NCI-H1092 treated with DMSO at 0.1 percent for 48 hours (cell line): ENCODE data around the gene LRRC26.

Experiments used
- DNase-seq: peaks from one replicate; lab custom pipeline; 2025; lab: John Stamatoyannopoulos, UW

Gene LRRC26

GRCh38 chr9:137169896-137170358 is at the start of gene LRRC26:
Gene LRRC26, minus strand, starts transcription at chr9:137170051. Its CDS starts 108 bp downstream, at chr9:137169943.
- no peak for DNase-seq

GRCh38 chr9:137218754-137219271 is 49.0 kb upstream of the LRRC26 start:
- DNase-seq, result no peak

- DNase-seq, result no peak
Measured at GRCh38 chr9:137218212-137218753, 48.4 kb upstream of the LRRC26 start.

GRCh38 chr9:137217276-137218211 is 47.7 kb upstream of the LRRC26 start:
- DNase-seq, result no peak

GRCh38 chr9:137216188-137216965 is 46.5 kb upstream of the LRRC26 start:
- no peak for DNase-seq

- no peak for DNase-seq
Measured at GRCh38 chr9:137215196-137215986, 45.5 kb upstream of the LRRC26 start.

GRCh38 chr9:137214620-137215019 is 44.8 kb upstream of the LRRC26 start:
- DNase-seq, result no peak

- no peak for DNase-seq
Measured at GRCh38 chr9:137213160-137214060, 43.6 kb upstream of the LRRC26 start.

GRCh38 chr9:137212520-137212919 is 42.7 kb upstream of the LRRC26 start:
- DNase-seq, result no peak

- no peak for DNase-seq
Measured at GRCh38 chr9:137211532-137211931, 41.7 kb upstream of the LRRC26 start.

GRCh38 chr9:137206602-137207001 is 36.8 kb upstream of the LRRC26 start:
- DNase-seq, result no peak

- DNase-seq, result peak; percentile 45
Measured at GRCh38 chr9:137205126-137206069, 35.5 kb upstream of the LRRC26 start, which contains the start of the genes NDOR1 and TMEM203. Gene NDOR1, plus strand, starts transcription at chr9:137205700. Its CDS starts 78 bp downstream, at chr9:137205778. Gene TMEM203, minus strand, starts transcription at chr9:137205648. Its CDS starts 234 bp downstream, at chr9:137205414.

- DNase-seq, result no peak
Measured at GRCh38 chr9:137204731-137205125, 34.9 kb upstream of the LRRC26 start.

- DNase-seq, result no peak
Measured at GRCh38 chr9:137202966-137203365, 33.1 kb upstream of the LRRC26 start.

- no peak for DNase-seq
Measured at GRCh38 chr9:137201205-137201868, 31.5 kb upstream of the LRRC26 start.

- DNase-seq, result peak; percentile 99
Measured at GRCh38 chr9:137200311-137201204, 30.7 kb upstream of the LRRC26 start, which contains the start of gene TPRN. Gene TPRN, minus strand, starts transcription at chr9:137200741. Its CDS starts 30 bp downstream, at chr9:137200711.

- no peak for DNase-seq
Measured at GRCh38 chr9:137199411-137200121, 29.7 kb upstream of the LRRC26 start.
